Left lung (tissue), 10 donors: ENCODE measurements around the gene PRRT2. TPM values are rescaled to one million over a fixed set of nuclear protein-coding genes. Genes with fewer than 3 reads are reported as not detected.

ENCODE experiments used
- ATAC-seq: fragments of 200-7000 bp; cut with Tn5 transposase; one replicate; pipeline ENCODE4 v1.9.1; 2020; ENCODE audit warnings: moderate library complexity
- DNase-seq, 4 donors: peaks; one replicate each; pipeline ENCODE4 v3.0.0-alpha.2; 2013 to 2020
- H3K27ac ChIP-seq, 2 donors: fragments of 200-600 bp; sonication (generic) in 1 of 2; one replicate each; pipeline versions ENCODE4 v1.5.0 to v1.8.0; 2020 to 2021
- H3K27me3 ChIP-seq, 2 donors: fragments of 200-600 bp; sonication (generic) in 1 of 2; one replicate each; pipeline versions ENCODE4 v1.5.0 to v1.8.0; 2020 to 2021
- H3K36me3 ChIP-seq, 2 donors: fragments of 200-600 bp; sonication (generic) in 1 of 2; one replicate each; pipeline versions ENCODE4 v1.5.0 to v1.8.0; 2020 to 2021
- H3K4me1 ChIP-seq, 2 donors: fragments of 200-600 bp; one replicate each; pipeline ENCODE4 v1.8.0; 2021
- H3K4me3 ChIP-seq, 2 donors: fragments of 200-600 bp; sonication (generic) in 1 of 2; one replicate each; pipeline versions ENCODE4 v1.5.0 to v1.8.0; 2020 to 2021; ENCODE audit warnings: mild to moderate bottlenecking in 1 of 2
- H3K9me3 ChIP-seq, 2 donors: fragments of 200-600 bp; sonication (generic) in 1 of 2; one replicate each; pipeline versions ENCODE4 v1.5.0 to v1.8.0; 2020 to 2021
- CTCF ChIP-seq, 2 donors: fragments of 200-600 bp; sonication (generic) in 1 of 2; IDR thresholded peaks; one replicate each; pipeline versions ENCODE4 v1.5.0 to v1.8.0; 2021; ENCODE audit warnings: antibody characterized with exemption in 2 of 2
- intact Hi-C, 2 donors: fragments of 100-400 bp; cut with DNase I; formaldehyde crosslinking; loops; one replicate each; pipeline versions ENCODE4 v1.11.2 to v1.14.2; 2022
- polyA plus RNA-seq, 6 donors: library from polyadenylated mRNA; unstranded; fragments of 120-200 nt; gene quantifications; one replicate each; pipeline ENCODE4 v1.2.1, GENCODE V29; 2013; ENCODE audit not compliant: insufficient read length in 6 of 6
- total RNA-seq, 2 donors: library from RNA; stranded (reverse); fragmentation: NEBNext Ultra II Directional; extraction: Animal tissue kit (Norgen Biotek cat#: 25700); gene quantifications; one replicate each; pipeline ENCODE4 v1.2.1, GENCODE V29; 2021
- donor health status: DM: no; HTN: yes; CAD: no.
- donor health status: DM: no; HTN: no; CAD: no.

Gene PRRT2
- total and polyA plus RNA-seq, 8 donors = 0.94 to 15.1 (median 10.6) TPM

- intact Hi-C loops = no loop called here
- Histone ChIP-seq H3K36me3 (peaks cover 0 to 9% of the 10 kb centered on the region in 2 donors), H3K27ac (peak overlapping the region in 1 of 2 donors; percentile 97), H3K4me3 (peak overlapping the region in 1 of 2 donors; percentile 84), H3K9me3 (no peaks in the 10 kb centered on the region), H3K27me3 (peaks cover 0 to 1% of the 10 kb centered on the region in 2 donors), H3K4me1 (peaks cover 43 to 74% of the 10 kb centered on the region in 2 donors)
- DNase-seq (no peak), ATAC-seq (no peak)
- TF ChIP-seq CTCF (IDR thresholded peaks at IDR 0.05) = no peak
Measured at GRCh38 chr16:29818082-29818481, 6.1 kb downstream of the PRRT2 start.

GRCh38 chr16:29819506-29819905, 7.5 kb downstream of the PRRT2 start:
- Histone ChIP-seq H3K36me3 (peaks cover 0 to 9% of the 10 kb centered on the region in 2 donors), H3K27me3 (no peaks in the 10 kb centered on the region), H3K4me1 (peaks cover 56 to 83% of the 10 kb centered on the region in 2 donors), H3K9me3 (no peaks in the 10 kb centered on the region), H3K4me3 (peak overlapping the region in 1 of 2 donors; percentile 84), H3K27ac (peak overlapping the region; percentile 89 to 92)
- no peak for DNase-seq
- intact Hi-C loops = no loop called here
- no peak for TF ChIP-seq CTCF (IDR thresholded peaks at IDR 0.05)
- no peak for ATAC-seq

GRCh38 chr16:29820271-29820701, 8.3 kb downstream of the PRRT2 start, which contains the start of gene MVP:
MVP (plus strand) TSS chr16:29820462; CDS start chr16:29830550, 10,088 bp downstream.
- peaks cover 0 to 9% of the 10 kb centered on the region in 2 donors for H3K36me3 ChIP-seq
- no peaks in the 10 kb centered on the region for H3K27me3 ChIP-seq
- peaks cover 56 to 83% of the 10 kb centered on the region in 2 donors for H3K4me1 ChIP-seq
- peak within 1 kb of the TSS; percentile 53 to 84 for H3K4me3 ChIP-seq
- intact Hi-C loops = no loop called here
- H3K9me3 ChIP-seq = no peaks in the 10 kb centered on the region
- ATAC-seq = peak; percentile 51
- peak within 1 kb of the TSS; percentile 89 to 92 for H3K27ac ChIP-seq
- TF ChIP-seq CTCF (IDR thresholded peaks at IDR 0.05) = no peak
- DNase-seq = peak in 3 of 4 donors; percentile 45 to 93 (median 82)

GRCh38 chr16:29820730-29821642, 9.0 kb downstream of the PRRT2 start:
- TF ChIP-seq CTCF (IDR thresholded peaks at IDR 0.05) = no peak
- peak; percentile 53 for ATAC-seq
- no peaks in the 10 kb centered on the region for H3K9me3 ChIP-seq
- intact Hi-C loops = no loop called here
- H3K4me1 ChIP-seq = peaks cover 62 to 86% of the 10 kb centered on the region in 2 donors
- peak in 2 of 4 donors; percentile 83 to 89 for DNase-seq
- peak overlapping the region; percentile 89 to 92 for H3K27ac ChIP-seq
- peaks cover 0 to 9% of the 10 kb centered on the region in 2 donors for H3K36me3 ChIP-seq
- no peaks in the 10 kb centered on the region for H3K27me3 ChIP-seq
- peak overlapping the region; percentile 53 to 84 for H3K4me3 ChIP-seq

GRCh38 chr16:29821643-29822115, 9.7 kb downstream of the PRRT2 start:
- peaks cover 64 to 92% of the 10 kb centered on the region in 2 donors for H3K4me1 ChIP-seq

More at GRCh38 chr16:29821643-29822115, 9.7 kb downstream of the PRRT2 start:
- peaks cover 0 to 9% of the 10 kb centered on the region in 2 donors for H3K36me3 ChIP-seq
- no peaks in the 10 kb centered on the region for H3K9me3 ChIP-seq
- no peak for TF ChIP-seq CTCF (IDR thresholded peaks at IDR 0.05)
- ATAC-seq = peak; percentile 50
- no peaks in the 10 kb centered on the region for H3K27me3 ChIP-seq
- H3K27ac ChIP-seq = peak overlapping the region; percentile 89 to 92
- DNase-seq = peak in 1 of 4 donors; percentile 56
- intact Hi-C loops = no loop called here
- H3K4me3 ChIP-seq = peak overlapping the region; percentile 53 to 84
